Measurements from ENCODE around the gene TYW5. TPM values are rescaled to one million over a fixed set of nuclear protein-coding genes. Genes with fewer than 3 reads are reported as not detected.

Gene TYW5
- total RNA-seq, 2 donors from 2014 or later, result 9.4 to 15.7 TPM

- Mint-ChIP-seq H3K4me1 (no peaks in the 10 kb centered on the region), H3K27me3 (peaks cover 41% of the 10 kb centered on the region), H3K4me3 (no peak overlapping the region), H3K36me3 (ENCODE audit: low read depth) (no peaks in the 10 kb centered on the region), H3K27ac (no peak overlapping the region)
- no peaks in the 10 kb centered on the region for H3K9me3 ChIP-seq (ENCODE audit: control insufficient read depth, low read length, poor library complexity, severe bottlenecking)
- DNase-seq (no peak), ATAC-seq (no peak)
These were observed 52.7 kb downstream of the TYW5 start for GRCh38 chr2:199902486-199903110.

DNA sequence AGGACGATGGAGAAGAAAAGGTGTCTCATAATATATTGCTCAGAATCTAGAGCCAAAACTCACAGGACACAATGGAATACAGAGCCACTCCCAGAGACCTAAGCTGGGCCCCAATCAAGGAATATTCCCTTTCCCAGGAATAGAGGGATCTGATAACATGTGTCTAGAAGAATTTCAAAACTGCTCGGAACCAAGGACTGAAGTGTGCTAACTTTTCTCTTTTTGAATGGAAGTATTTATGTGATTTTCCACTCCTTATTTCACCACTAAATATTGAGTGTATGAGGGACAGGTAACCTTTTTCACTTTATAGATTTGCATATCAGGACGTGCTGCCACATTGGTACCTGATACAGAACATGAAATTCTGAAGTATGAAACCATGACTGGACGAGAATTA, 53.3 kb downstream of the TYW5 start:
- H3K9me3 ChIP-seq (ENCODE audit: control insufficient read depth, low read length, poor library complexity, severe bottlenecking), result no peaks in the 10 kb centered on the region
- DNase-seq (no peak), ATAC-seq (no peak)
- Mint-ChIP-seq H3K27ac (no peak overlapping the region), H3K27me3 (peaks cover 39% of the 10 kb centered on the region), H3K36me3 (ENCODE audit: low read depth) (no peaks in the 10 kb centered on the region), H3K4me1 (no peaks in the 10 kb centered on the region), H3K4me3 (no peak overlapping the region)

- Mint-ChIP-seq H3K27ac (no peak overlapping the region), H3K27me3 (peaks cover 11% of the 10 kb centered on the region), H3K4me3 (no peak overlapping the region), H3K4me1 (peaks cover 2% of the 10 kb centered on the region), H3K36me3 (ENCODE audit: low read depth) (no peaks in the 10 kb centered on the region)
- no peaks in the 10 kb centered on the region for H3K9me3 ChIP-seq (ENCODE audit: control insufficient read depth, low read length, poor library complexity, severe bottlenecking)
- no peak for ATAC-seq
- DNase-seq, result no peak
These were observed 58.7 kb downstream of the TYW5 start for GRCh38 chr2:199896617-199897016.

- no peaks in the 10 kb centered on the region for H3K9me3 ChIP-seq (ENCODE audit: control insufficient read depth, low read length, poor library complexity, severe bottlenecking)
- no peak overlapping the region for H3K27ac Mint-ChIP-seq
- DNase-seq (no peak), ATAC-seq (no peak)
- no peak overlapping the region for H3K4me3 Mint-ChIP-seq
- no peaks in the 10 kb centered on the region for H3K36me3 Mint-ChIP-seq (ENCODE audit: low read depth)
- peaks cover 9% of the 10 kb centered on the region for H3K27me3 Mint-ChIP-seq
- H3K4me1 Mint-ChIP-seq, result peaks cover 2% of the 10 kb centered on the region
These were observed 59.9 kb downstream of the TYW5 start for GRCh38 chr2:199895406-199895805.

DNA sequence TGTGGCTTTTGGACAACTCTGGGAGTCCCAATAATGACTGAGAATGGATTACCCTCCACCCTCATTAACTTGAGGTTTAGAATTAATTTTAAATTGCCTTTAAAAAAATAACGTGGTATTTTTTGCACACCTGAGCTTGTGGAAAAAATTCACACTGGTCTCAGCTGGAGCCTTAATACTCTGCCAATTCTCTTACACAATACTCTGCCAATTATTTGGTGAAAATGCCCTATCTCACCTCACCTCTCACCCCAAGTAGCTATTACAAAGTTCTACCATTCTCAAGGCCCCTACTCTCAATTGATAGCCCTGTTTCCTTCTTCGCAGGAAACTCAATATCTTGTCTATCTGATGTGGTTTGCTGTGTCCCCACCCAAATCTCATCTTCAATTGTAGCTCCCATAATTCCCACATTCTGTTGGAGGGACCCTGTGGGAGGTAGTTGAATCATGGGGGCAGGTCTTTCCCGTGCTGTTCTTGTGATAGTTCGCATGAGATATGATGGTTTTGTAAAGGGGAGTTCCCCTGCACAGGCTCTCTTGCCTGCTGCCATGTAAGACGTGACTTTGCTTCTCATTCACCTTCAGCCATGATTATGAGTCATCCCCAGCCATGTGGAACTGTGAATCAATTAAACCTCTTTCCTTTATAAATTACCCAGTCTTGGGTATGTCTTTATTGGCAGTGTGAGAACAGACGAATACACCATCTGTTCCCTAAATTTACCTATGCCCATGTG, 71.6 kb downstream of the TYW5 start:
- no peak overlapping the region for H3K4me3 Mint-ChIP-seq
- no peaks in the 10 kb centered on the region for H3K4me1 Mint-ChIP-seq
- no peak overlapping the region for H3K27ac Mint-ChIP-seq
- H3K36me3 Mint-ChIP-seq (ENCODE audit: low read depth), result peaks cover 2% of the 10 kb centered on the region
- H3K9me3 ChIP-seq (ENCODE audit: control insufficient read depth, low read length, poor library complexity, severe bottlenecking), result no peaks in the 10 kb centered on the region
- peaks cover 6% of the 10 kb centered on the region for H3K27me3 Mint-ChIP-seq
- ATAC-seq (no peak), DNase-seq (no peak)

DNA sequence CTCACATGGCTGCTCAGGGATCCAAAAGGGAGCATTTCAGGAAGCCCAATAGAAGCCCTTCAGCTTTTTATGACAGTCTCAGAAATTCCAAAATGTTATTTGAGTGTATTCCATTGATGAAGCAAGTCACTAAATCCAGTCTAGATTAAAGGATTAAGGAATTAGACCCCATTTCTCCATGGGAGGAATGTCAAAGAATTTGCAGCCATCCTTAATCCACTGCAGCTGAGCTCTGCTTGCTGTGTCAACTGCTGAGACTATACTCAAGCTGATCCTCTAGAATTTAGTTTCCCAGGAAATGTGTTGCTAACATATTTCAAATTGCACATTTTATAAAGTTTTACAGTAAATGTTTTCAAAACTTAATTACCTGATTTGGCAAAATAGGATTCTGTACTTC, 72.6 kb downstream of the TYW5 start:
- Mint-ChIP-seq H3K4me1 (no peaks in the 10 kb centered on the region), H3K36me3 (ENCODE audit: low read depth) (peaks cover 2% of the 10 kb centered on the region), H3K4me3 (no peak overlapping the region), H3K27me3 (peaks cover 6% of the 10 kb centered on the region), H3K27ac (no peak overlapping the region)
- no peak for ATAC-seq
- no peaks in the 10 kb centered on the region for H3K9me3 ChIP-seq (ENCODE audit: control insufficient read depth, low read length, poor library complexity, severe bottlenecking)
- DNase-seq, result no peak

Other genes with a start within 250 kb of the TYW5 start
- 1 to 10 TPM; 1.8 to 2.6 TPM for gene FTCDNL1, start 104.3 kb downstream of the TYW5 start, total RNA-seq
- gene C2orf69, start 44.2 kb downstream of the TYW5 start, total RNA-seq, result 10 to 100 TPM; 13.5 to 18.0 TPM
- 10 to 100 TPM; 19.8 to 29.4 TPM for gene MAIP1, start 91 bp upstream of the TYW5 start, total RNA-seq

Measured in T-helper 17 cell (primary cell).